GM21737 (cell line): ENCODE results near the gene FER.
"Not testable (repeated sequence)": the region's sequence is repeated elsewhere in the genome, so short reads cannot be mapped to it uniquely, and the experiment has no call there.

Source experiments
- ATAC-seq: cut with Tn5 transposase; IDR thresholded peaks from one replicate; pipeline ENCODE4 v1.9.1; 2021; ENCODE audit warnings: mild to moderate bottlenecking, moderate library complexity; ENCODE audit not compliant: unreplicated experiment

The FER gene

GRCh38 chr5:109028608-109029299 lies 281.1 kb downstream of the FER start:
- peak; percentile 66 for ATAC-seq

- no peak for ATAC-seq
These were observed 282.1 kb downstream of the FER start for GRCh38 chr5:109029847-109030246.

- ATAC-seq = no peak
These were observed 282.9 kb downstream of the FER start for GRCh38 chr5:109030360-109031143.

- ATAC-seq = no peak
These were observed 286.6 kb downstream of the FER start for GRCh38 chr5:109034306-109034705.

GRCh38 chr5:109035436-109035835 lies 287.7 kb downstream of the FER start:
- no peak for ATAC-seq

- no peak for ATAC-seq
These were observed 290.6 kb downstream of the FER start for GRCh38 chr5:109038209-109038840.

- peak; percentile 74 for ATAC-seq
These were observed 293.6 kb downstream of the FER start for GRCh38 chr5:109041317-109041716.

GRCh38 chr5:109045710-109046109 lies 298.0 kb downstream of the FER start:
- ATAC-seq = no peak

GRCh38 chr5:109049565-109049964 lies 301.9 kb downstream of the FER start:
- no peak for ATAC-seq

GRCh38 chr5:109050321-109050720 lies 302.6 kb downstream of the FER start:
- not testable (repeated sequence) for ATAC-seq

GRCh38 chr5:109052216-109052615 lies 304.5 kb downstream of the FER start:
- not testable (repeated sequence) for ATAC-seq

GRCh38 chr5:109053995-109054417 lies 306.3 kb downstream of the FER start:
- peak; percentile 77 for ATAC-seq

- ATAC-seq = no peak
These were observed 312.8 kb downstream of the FER start for GRCh38 chr5:109060378-109061025.

- ATAC-seq = no peak
These were observed 315.0 kb downstream of the FER start for GRCh38 chr5:109062664-109063063.

GRCh38 chr5:109063223-109063622 lies 315.5 kb downstream of the FER start:
- no peak for ATAC-seq

- no peak for ATAC-seq
These were observed 329.0 kb downstream of the FER start for GRCh38 chr5:109076741-109077140.

GRCh38 chr5:109078448-109078847 lies 330.8 kb downstream of the FER start:
- ATAC-seq = no peak

GRCh38 chr5:109080481-109080880 lies 332.8 kb downstream of the FER start:
- ATAC-seq = no peak

- no peak for ATAC-seq
These were observed 333.2 kb downstream of the FER start for GRCh38 chr5:109080896-109081295.

GRCh38 chr5:109083937-109084336 lies 336.2 kb downstream of the FER start:
- ATAC-seq = no peak

- ATAC-seq = no peak
These were observed 341.5 kb downstream of the FER start for GRCh38 chr5:109089191-109089590.
